Lung (tissue), 12 donors: ENCODE measurements around the gene OR10A5. TPM values are rescaled to one million over a fixed set of nuclear protein-coding genes. Genes with fewer than 3 reads are reported as not detected.

Experiments used
- ATAC-seq: fragments of 200-7000 bp; cut with Tn5 transposase; one replicate; pipeline ENCODE4 v1.9.1; 2020; ENCODE audit warnings: moderate number of reproducible peaks; ENCODE audit not compliant: insufficient read depth, low FRiP score
- DNase-seq, 3 donors: peaks; one replicate each; pipeline ENCODE4 v3.0.0-alpha.2; 2013 to 2017
- H3K27ac ChIP-seq, 2 donors: one replicate each; pipeline ENCODE4 v1.5.1; 2013; ENCODE audit warnings: mild to moderate bottlenecking in 2 of 2, moderate library complexity in 2 of 2, control low read depth in 1 of 2, inconsistent platforms in 1 of 2, low read depth in 1 of 2, low read length in 1 of 2
- H3K27me3 ChIP-seq, 3 donors: one replicate each; pipeline ENCODE4 v1.5.1; 2013; ENCODE audit warnings: low read length in 2 of 3; ENCODE audit not compliant: control insufficient read depth in 3 of 3, insufficient read depth in 3 of 3
- H3K36me3 ChIP-seq, 4 donors: one replicate each; pipeline ENCODE4 v1.5.1; 2013; ENCODE audit warnings: low read length in 4 of 4, mild to moderate bottlenecking in 1 of 4, moderate library complexity in 1 of 4; ENCODE audit not compliant: control insufficient read depth in 4 of 4, insufficient read depth in 4 of 4
- H3K4me1 ChIP-seq, 5 donors: one replicate each; pipeline ENCODE4 v1.5.1; 2013; ENCODE audit warnings: low read length in 5 of 5, mild to moderate bottlenecking in 2 of 5, moderate library complexity in 1 of 5; ENCODE audit not compliant: control insufficient read depth in 5 of 5, insufficient read depth in 5 of 5
- H3K4me3 ChIP-seq: one replicate; pipeline ENCODE4 v1.5.1; 2013; ENCODE audit warnings: mild to moderate bottlenecking, control low read depth, moderate library complexity
- H3K9ac ChIP-seq, 2 donors: one replicate each; pipeline ENCODE4 v1.5.1; 2013; ENCODE audit warnings: low read length in 2 of 2, control low read depth in 1 of 2; ENCODE audit not compliant: insufficient read depth in 1 of 2
- H3K9me3 ChIP-seq, 4 donors: one replicate each; pipeline ENCODE4 v1.5.1; 2013; ENCODE audit warnings: low read length in 3 of 4, mild to moderate bottlenecking in 1 of 4, moderate library complexity in 1 of 4; ENCODE audit not compliant: control insufficient read depth in 4 of 4, insufficient read depth in 3 of 4
- CTCF ChIP-seq: IDR thresholded peaks from 2 replicates; pipeline ENCODE4 v1.5.1; 2012; ENCODE audit warnings: mild to moderate bottlenecking; ENCODE audit errors: control extremely low read depth, extremely low read depth
- polyA plus RNA-seq, 2 donors: library from polyadenylated mRNA; stranded (reverse); fragments of 200-250 nt; gene quantifications; one replicate each; pipeline ENCODE4 v1.2.1, GENCODE V29; 2013
- total RNA-seq, 2 donors: library from RNA; depleted of rRNA in 1 of 2; stranded (reverse); fragments of >200 nt in 1 of 2; gene quantifications; one replicate each; pipeline ENCODE4 v1.2.1, GENCODE V29; 2014 to 2021
- donor health status: control.
- donor health status: control.
- donor health status: Bipolar disorder and iron deficiency.
- donor health status: healthy.
- donor health status: DM: yes; HTN: yes; CAD: no.

The OR10A5 gene
- total and polyA plus RNA-seq, 4 donors = not detected

GRCh38 chr11:6895010-6895409 lies 49.5 kb downstream of the OR10A5 start:
- ATAC-seq = no peak
- no peaks in the 10 kb centered on the region for H3K27me3 ChIP-seq
- no peak overlapping the region for H3K4me3 ChIP-seq
- TF ChIP-seq CTCF = no peak
- H3K27ac ChIP-seq = no peak overlapping the region
- no peaks in the 10 kb centered on the region for H3K36me3 ChIP-seq
- no peak overlapping the region for H3K9ac ChIP-seq
- no peaks in the 10 kb centered on the region for H3K9me3 ChIP-seq
- H3K4me1 ChIP-seq = no peaks in the 10 kb centered on the region
- DNase-seq = no peak

Other genes starting within 250 kb of the OR10A5 start
- gene RRP8, start 242.1 kb upstream of the OR10A5 start, total RNA-seq = 10 to 100 TPM; 15.0 to 19.1 TPM
- gene RRP8, start 242.1 kb upstream of the OR10A5 start, polyA plus RNA-seq = 10 to 100 TPM; 16.2 to 17.4 TPM
- 100 to 1,000 TPM; 134 to 147 TPM for gene ILK, start 241.9 kb upstream of the OR10A5 start, total RNA-seq
- 100 to 1,000 TPM in 1 of 2 donors, 10 to 100 TPM in 1; 91.1 to 138 TPM for gene ILK, start 241.9 kb upstream of the OR10A5 start, polyA plus RNA-seq
- 100 to 1,000 TPM in 1 of 2 donors, 10 to 100 TPM in 1; 23.9 to 149 TPM for gene TAF10, start 233.5 kb upstream of the OR10A5 start, total RNA-seq
- gene TAF10, start 233.5 kb upstream of the OR10A5 start, polyA plus RNA-seq = 100 to 1,000 TPM; 108 to 126 TPM
- gene TPP1, start 226.3 kb upstream of the OR10A5 start, total RNA-seq = 100 to 1,000 TPM; 124 to 150 TPM
- 100 to 1,000 TPM in 1 of 2 donors, 10 to 100 TPM in 1; 57.6 to 169 TPM for gene TPP1, start 226.3 kb upstream of the OR10A5 start, polyA plus RNA-seq
- 10 to 100 TPM; 14.9 to 39.9 TPM for gene DCHS1, start 189.9 kb upstream of the OR10A5 start, total RNA-seq
- gene DCHS1, start 189.9 kb upstream of the OR10A5 start, polyA plus RNA-seq = 1 to 10 TPM; 6.0 to 8.2 TPM
- 10 to 100 TPM; 28.2 to 43.2 TPM for gene MRPL17, start 162.3 kb upstream of the OR10A5 start, total RNA-seq
- 10 to 100 TPM; 48.6 to 81.4 TPM for gene MRPL17, start 162.3 kb upstream of the OR10A5 start, polyA plus RNA-seq
- gene OR2AG2, start 73.7 kb upstream of the OR10A5 start, total RNA-seq = under 1 TPM; 0.06 to 0.18 TPM
- gene OR2AG2, start 73.7 kb upstream of the OR10A5 start, polyA plus RNA-seq = under 1 TPM in 1 of 2 donors, not detected in 1; 0.01 TPM
- gene OR2AG1, start 62.7 kb upstream of the OR10A5 start, total RNA-seq = not detected
- gene OR2AG1, start 62.7 kb upstream of the OR10A5 start, polyA plus RNA-seq = not detected
- under 1 TPM; 0.21 to 0.23 TPM for gene OR6A2, start 46.0 kb upstream of the OR10A5 start, total RNA-seq
- not detected for gene OR6A2, start 46.0 kb upstream of the OR10A5 start, polyA plus RNA-seq
- gene OR10A2, start 17.4 kb downstream of the OR10A5 start, total RNA-seq = not detected
- not detected for gene OR10A2, start 17.4 kb downstream of the OR10A5 start, polyA plus RNA-seq
- gene OR10A4, start 30.9 kb downstream of the OR10A5 start, total RNA-seq = not detected
- not detected for gene OR10A4, start 30.9 kb downstream of the OR10A5 start, polyA plus RNA-seq
- gene OR2D2, start 46.8 kb downstream of the OR10A5 start, total RNA-seq = under 1 TPM in 1 of 2 donors, not detected in 1; 0.25 TPM
- gene OR2D2, start 46.8 kb downstream of the OR10A5 start, polyA plus RNA-seq = not detected
- gene OR2D3, start 75.3 kb downstream of the OR10A5 start, total RNA-seq = not detected
- not detected for gene OR2D3, start 75.3 kb downstream of the OR10A5 start, polyA plus RNA-seq
- gene ZNF215, start 80.7 kb downstream of the OR10A5 start, total RNA-seq = 1 to 10 TPM; 1.2 to 3.9 TPM
- under 1 TPM; 0.26 to 0.54 TPM for gene ZNF215, start 80.7 kb downstream of the OR10A5 start, polyA plus RNA-seq
- 10 to 100 TPM in 1 of 2 donors, 1 to 10 TPM in 1; 4.7 to 14.1 TPM for gene ZNF214, start 174.7 kb downstream of the OR10A5 start, total RNA-seq
- gene ZNF214, start 174.7 kb downstream of the OR10A5 start, polyA plus RNA-seq = 1 to 10 TPM in 1 of 2 donors, under 1 TPM in 1; 0.96 to 1.1 TPM
- under 1 TPM; 0.15 to 0.31 TPM for gene NLRP14, start 174.8 kb downstream of the OR10A5 start, total RNA-seq
- gene NLRP14, start 174.8 kb downstream of the OR10A5 start, polyA plus RNA-seq = under 1 TPM in 1 of 2 donors, not detected in 1; 0.01 TPM
- gene RBMXL2, start 243.3 kb downstream of the OR10A5 start, total RNA-seq = under 1 TPM; 0.09 to 0.37 TPM
- not detected for gene RBMXL2, start 243.3 kb downstream of the OR10A5 start, polyA plus RNA-seq